IPS DF 4.7 (cell line): ENCODE data around the gene PRKAR1B.

Experiments used
- DNase-seq: peaks from one replicate; pipeline ENCODE4 v3.0.0-alpha.2; 2013; ENCODE audit warnings: low spot score; ENCODE audit errors: extremely low read depth

The PRKAR1B gene

GRCh38 chr7:526460-527034, 200.5 kb downstream of the PRKAR1B start:
- no peak for DNase-seq

- no peak for DNase-seq
Measured at GRCh38 chr7:525740-526139, 201.3 kb downstream of the PRKAR1B start.

GRCh38 chr7:524800-525199, 202.3 kb downstream of the PRKAR1B start:
- DNase-seq = no peak

- DNase-seq = no peak
Measured at GRCh38 chr7:523347-524336, 203.4 kb downstream of the PRKAR1B start.

- DNase-seq = no peak
Measured at GRCh38 chr7:522951-523314, 204.1 kb downstream of the PRKAR1B start.

- DNase-seq = no peak
Measured at GRCh38 chr7:522071-522950, 204.8 kb downstream of the PRKAR1B start.

- DNase-seq = no peak
Measured at GRCh38 chr7:521221-522070, 205.6 kb downstream of the PRKAR1B start.

- DNase-seq = no peak
Measured at GRCh38 chr7:520503-521161, 206.4 kb downstream of the PRKAR1B start.

GRCh38 chr7:519484-520390, 207.3 kb downstream of the PRKAR1B start, which contains the start of gene PDGFA:
PDGFA (minus strand) TSS chr7:519846; CDS start chr7:519001, 845 bp downstream.
- no peak for DNase-seq

GRCh38 chr7:518630-519483, 208.2 kb downstream of the PRKAR1B start:
- no peak for DNase-seq

- no peak for DNase-seq
Measured at GRCh38 chr7:517774-518629, 209.1 kb downstream of the PRKAR1B start.

GRCh38 chr7:516606-517456, 210.2 kb downstream of the PRKAR1B start:
- DNase-seq = no peak

- no peak for DNase-seq
Measured at GRCh38 chr7:516216-516605, 210.9 kb downstream of the PRKAR1B start.

- DNase-seq = no peak
Measured at GRCh38 chr7:515628-516027, 211.5 kb downstream of the PRKAR1B start.

- no peak for DNase-seq
Measured at GRCh38 chr7:514651-515598, 212.2 kb downstream of the PRKAR1B start.
